Measurements from ENCODE around the gene CACNA1D. TPM values are rescaled to one million over a fixed set of nuclear protein-coding genes. Genes with fewer than 3 reads are reported as not detected.
"Not testable (repeated sequence)": the region's sequence is repeated elsewhere in the genome, so short reads cannot be mapped to it uniquely, and the experiment has no call there.

Gene CACNA1D
- total RNA-seq, result 0.95 to 3.9 TPM (median 1.8 TPM) in 3 replicates
- long read RNA-seq, result 0 reads

DNA sequence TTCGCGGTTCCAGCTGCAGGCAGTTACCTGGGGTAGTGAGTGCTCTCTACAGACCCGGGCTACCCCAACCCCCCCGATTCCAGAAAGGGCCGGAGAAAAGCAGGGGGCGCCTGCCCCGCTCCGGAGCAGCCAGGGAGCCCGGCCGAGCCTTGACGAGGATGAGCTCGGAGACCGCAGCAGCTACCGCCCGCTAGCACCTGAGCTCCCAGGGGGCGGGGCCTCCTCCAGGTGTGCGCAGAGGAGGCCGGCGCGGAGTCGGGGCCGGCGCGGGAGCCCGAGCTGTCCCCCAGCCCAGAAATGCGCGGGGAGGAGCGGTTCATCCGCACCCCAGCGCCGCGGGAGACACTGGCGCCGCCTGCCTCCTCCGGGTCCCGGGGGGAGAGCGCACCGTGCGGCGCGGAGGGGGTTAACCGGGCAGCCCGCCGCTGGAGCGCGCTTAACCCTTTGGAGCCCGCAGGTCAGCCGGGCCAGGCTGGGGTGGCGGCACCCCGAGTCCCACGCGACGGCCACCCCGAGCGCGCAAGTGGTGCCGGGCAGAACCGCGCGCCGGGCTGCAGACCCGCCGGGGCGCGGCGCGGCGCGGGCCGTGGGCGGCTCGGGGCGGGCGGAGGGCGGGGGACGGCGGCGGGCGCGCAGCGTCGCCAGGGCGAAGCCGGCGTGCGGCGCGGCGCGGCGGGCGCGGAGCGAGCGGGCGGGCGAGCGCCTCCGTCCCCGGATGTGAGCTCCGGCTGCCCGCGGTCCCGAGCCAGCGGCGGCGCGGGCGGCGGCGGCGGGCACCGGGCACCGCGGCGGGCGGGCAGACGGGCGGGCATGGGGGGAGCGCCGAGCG, at the start of gene CACNA1D:
Gene CACNA1D, plus strand, starts transcription at position 649 of the 829 bp plus-strand sequence. CDS start 556 bp downstream, outside the sequence.
- Mint-ChIP-seq H3K4me3 (ENCODE audit: unreplicated experiment) (peak within 1 kb of the TSS; percentile 71), H3K9me3 (ENCODE audit: low read depth) (no peaks in the 10 kb centered on the region), H3K36me3 (ENCODE audit: low read depth) (no peaks in the 10 kb centered on the region), H3K4me1 (ENCODE audit: low read depth) (peaks cover 14% of the 10 kb centered on the region), H3K27me3 (ENCODE audit: low read depth) (peaks cover 21% of the 10 kb centered on the region), H3K27ac (ENCODE audit: unreplicated experiment) (no peak within 1 kb of the TSS)
- DNase-seq (ENCODE audit: low spot score), result no peak
- TF ChIP-seq, protein P1, sequence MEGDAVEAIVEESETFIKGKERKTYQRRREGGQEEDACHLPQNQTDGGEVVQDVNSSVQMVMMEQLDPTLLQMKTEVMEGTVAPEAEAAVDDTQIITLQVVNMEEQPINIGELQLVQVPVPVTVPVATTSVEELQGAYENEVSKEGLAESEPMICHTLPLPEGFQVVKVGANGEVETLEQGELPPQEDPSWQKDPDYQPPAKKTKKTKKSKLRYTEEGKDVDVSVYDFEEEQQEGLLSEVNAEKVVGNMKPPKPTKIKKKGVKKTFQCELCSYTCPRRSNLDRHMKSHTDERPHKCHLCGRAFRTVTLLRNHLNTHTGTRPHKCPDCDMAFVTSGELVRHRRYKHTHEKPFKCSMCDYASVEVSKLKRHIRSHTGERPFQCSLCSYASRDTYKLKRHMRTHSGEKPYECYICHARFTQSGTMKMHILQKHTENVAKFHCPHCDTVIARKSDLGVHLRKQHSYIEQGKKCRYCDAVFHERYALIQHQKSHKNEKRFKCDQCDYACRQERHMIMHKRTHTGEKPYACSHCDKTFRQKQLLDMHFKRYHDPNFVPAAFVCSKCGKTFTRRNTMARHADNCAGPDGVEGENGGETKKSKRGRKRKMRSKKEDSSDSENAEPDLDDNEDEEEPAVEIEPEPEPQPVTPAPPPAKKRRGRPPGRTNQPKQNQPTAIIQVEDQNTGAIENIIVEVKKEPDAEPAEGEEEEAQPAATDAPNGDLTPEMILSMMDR (IDR thresholded peaks at IDR 0.05), result peak; percentile 15

DNA sequence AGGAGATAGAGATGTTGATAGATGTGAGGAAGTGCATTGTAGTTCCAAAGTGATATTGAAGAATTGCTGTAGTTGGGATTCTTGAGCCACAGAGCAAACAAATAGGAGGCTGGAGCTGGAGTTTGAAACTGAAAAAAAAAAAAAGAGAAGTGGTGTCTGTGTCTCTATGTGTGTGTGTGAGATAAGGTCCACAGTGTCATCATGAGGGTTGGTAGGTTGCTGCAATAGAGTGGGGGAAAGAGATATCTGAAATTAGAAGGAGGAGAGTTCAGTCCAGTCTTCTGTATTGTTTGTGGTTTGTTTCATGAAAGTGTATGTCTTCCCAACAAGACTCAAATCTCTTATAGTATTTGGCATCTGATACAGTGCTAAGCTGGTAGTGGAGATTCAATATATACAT, 37.3 kb upstream of the CACNA1D start:
- Mint-ChIP-seq H3K27me3 (ENCODE audit: low read depth) (peaks cover 10% of the 10 kb centered on the region), H3K27ac (ENCODE audit: unreplicated experiment) (no peak overlapping the region), H3K36me3 (ENCODE audit: low read depth) (no peaks in the 10 kb centered on the region), H3K4me1 (ENCODE audit: low read depth) (no peaks in the 10 kb centered on the region), H3K9me3 (ENCODE audit: low read depth) (no peaks in the 10 kb centered on the region), H3K4me3 (ENCODE audit: unreplicated experiment) (no peak overlapping the region)
- DNase-seq (ENCODE audit: low spot score), result no peak
- TF ChIP-seq, protein P1 (IDR thresholded peaks at IDR 0.05), result no peak

DNA sequence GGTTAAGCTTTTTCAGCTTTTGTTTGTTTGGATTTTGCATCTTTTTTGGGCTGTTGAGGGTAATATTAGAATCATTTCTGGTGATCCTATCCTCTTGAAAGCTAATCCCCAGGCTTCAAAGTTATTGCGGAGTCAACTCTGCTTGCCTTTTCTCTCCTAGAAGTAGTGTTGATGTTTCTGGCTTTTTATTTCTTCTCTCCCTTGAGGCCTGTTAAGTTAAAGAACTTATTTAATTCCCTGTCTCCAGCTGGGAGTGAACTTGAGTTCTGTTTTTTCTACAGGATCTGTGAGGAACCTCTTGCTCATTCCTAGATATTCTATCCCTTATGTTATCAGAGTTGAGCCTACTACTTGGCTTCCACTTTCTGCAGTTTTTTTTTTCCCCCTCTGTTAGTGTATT, 34.1 kb upstream of the CACNA1D start:
- H3K4me3 Mint-ChIP-seq (ENCODE audit: unreplicated experiment), result no peak overlapping the region
- DNase-seq (ENCODE audit: low spot score), result no peak
- no peaks in the 10 kb centered on the region for H3K36me3 Mint-ChIP-seq (ENCODE audit: low read depth)
- H3K4me1 Mint-ChIP-seq (ENCODE audit: low read depth), result no peaks in the 10 kb centered on the region
- H3K27me3 Mint-ChIP-seq (ENCODE audit: low read depth), result peaks cover 15% of the 10 kb centered on the region
- H3K9me3 Mint-ChIP-seq (ENCODE audit: low read depth), result peaks cover 11% of the 10 kb centered on the region
- TF ChIP-seq, protein P1 (IDR thresholded peaks at IDR 0.05), result no peak
- H3K27ac Mint-ChIP-seq (ENCODE audit: unreplicated experiment), result no peak overlapping the region

DNA sequence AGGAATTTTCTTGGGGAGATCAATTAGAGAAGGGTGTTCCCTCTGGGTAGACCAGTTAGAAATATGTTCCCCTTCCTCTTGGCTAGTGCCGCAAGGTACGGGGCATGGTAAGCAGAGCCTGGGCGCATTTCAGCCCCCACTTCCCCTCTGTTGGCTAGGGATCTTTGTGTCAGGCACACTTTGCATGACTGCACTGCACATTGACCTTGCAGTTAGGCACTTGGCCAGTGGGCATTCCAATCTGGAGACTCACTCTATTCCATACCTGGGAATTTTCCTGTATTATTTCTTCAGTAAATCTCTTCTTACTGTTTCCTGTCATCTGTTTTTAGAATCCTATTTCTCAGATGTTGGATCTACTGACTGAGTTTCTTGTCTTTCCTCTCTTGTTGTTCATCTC, 30.0 kb upstream of the CACNA1D start:
- peaks cover 14% of the 10 kb centered on the region for H3K9me3 Mint-ChIP-seq (ENCODE audit: low read depth)
- DNase-seq (ENCODE audit: low spot score), result no peak
- no peaks in the 10 kb centered on the region for H3K4me1 Mint-ChIP-seq (ENCODE audit: low read depth)
- TF ChIP-seq, protein P1 (IDR thresholded peaks at IDR 0.05), result no peak
- no peaks in the 10 kb centered on the region for H3K36me3 Mint-ChIP-seq (ENCODE audit: low read depth)
- H3K4me3 Mint-ChIP-seq (ENCODE audit: unreplicated experiment), result no peak overlapping the region
- no peak overlapping the region for H3K27ac Mint-ChIP-seq (ENCODE audit: unreplicated experiment)
- peaks cover 12% of the 10 kb centered on the region for H3K27me3 Mint-ChIP-seq (ENCODE audit: low read depth)

DNA sequence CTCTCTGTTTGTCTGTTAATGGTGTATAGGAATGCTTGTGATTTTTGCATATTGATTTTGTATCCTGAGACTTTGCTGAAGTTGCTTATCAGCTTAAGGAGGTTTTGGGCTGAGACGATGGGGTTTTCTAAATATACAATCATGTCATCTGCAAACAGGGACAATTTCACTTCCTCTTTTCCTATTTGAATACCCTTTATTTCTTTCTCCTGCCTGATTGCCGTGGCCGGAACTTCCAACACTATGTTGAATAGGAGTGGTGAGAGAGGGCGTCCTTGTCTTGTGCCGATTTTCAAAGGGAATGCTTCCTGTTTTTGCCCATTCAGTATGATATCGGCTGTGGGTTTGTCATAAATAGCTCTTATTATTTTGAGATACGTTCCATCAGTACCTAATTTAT, 24.7 kb upstream of the CACNA1D start:
- H3K9me3 Mint-ChIP-seq (ENCODE audit: low read depth), result not testable (repeated sequence)

DNA sequence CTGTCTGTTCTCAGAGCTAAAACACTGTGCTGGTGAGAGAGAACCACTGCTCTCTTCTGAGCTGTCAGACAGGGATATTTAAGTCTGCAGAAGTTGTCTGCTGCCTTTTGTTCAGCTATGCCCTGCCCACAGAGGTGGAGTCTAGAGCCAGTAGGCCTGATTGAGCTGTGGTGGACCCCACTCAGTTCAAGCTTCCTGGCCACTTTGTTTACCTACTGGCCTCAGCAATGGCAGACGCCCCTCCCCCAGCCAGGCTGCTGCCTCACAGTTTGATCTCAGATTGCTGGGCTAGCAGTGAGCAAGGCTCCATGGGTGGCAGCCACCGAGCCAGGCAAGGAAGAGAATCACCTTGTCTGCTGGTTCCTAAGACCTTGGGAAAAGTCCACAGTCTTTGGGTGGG, 21.0 kb upstream of the CACNA1D start:
- TF ChIP-seq, protein P1 (IDR thresholded peaks at IDR 0.05), result no peak
- H3K4me3 Mint-ChIP-seq (ENCODE audit: unreplicated experiment), result no peak overlapping the region
- H3K27me3 Mint-ChIP-seq (ENCODE audit: low read depth), result peaks cover 33% of the 10 kb centered on the region
- DNase-seq (ENCODE audit: low spot score), result no peak
- H3K27ac Mint-ChIP-seq (ENCODE audit: unreplicated experiment), result no peak overlapping the region
- H3K9me3 Mint-ChIP-seq (ENCODE audit: low read depth), result peaks cover 8% of the 10 kb centered on the region
- peaks cover 3% of the 10 kb centered on the region for H3K36me3 Mint-ChIP-seq (ENCODE audit: low read depth)
- no peaks in the 10 kb centered on the region for H3K4me1 Mint-ChIP-seq (ENCODE audit: low read depth)

More for the DNA sequence above, 24.7 kb upstream of the CACNA1D start:
- not testable (repeated sequence) for H3K36me3 Mint-ChIP-seq (ENCODE audit: low read depth); H3K4me1 Mint-ChIP-seq (ENCODE audit: low read depth); H3K4me3 Mint-ChIP-seq (ENCODE audit: unreplicated experiment); H3K27ac Mint-ChIP-seq (ENCODE audit: unreplicated experiment); DNase-seq (ENCODE audit: low spot score)
- peaks cover 27% of the 10 kb centered on the region for H3K27me3 Mint-ChIP-seq (ENCODE audit: low read depth)

DNA sequence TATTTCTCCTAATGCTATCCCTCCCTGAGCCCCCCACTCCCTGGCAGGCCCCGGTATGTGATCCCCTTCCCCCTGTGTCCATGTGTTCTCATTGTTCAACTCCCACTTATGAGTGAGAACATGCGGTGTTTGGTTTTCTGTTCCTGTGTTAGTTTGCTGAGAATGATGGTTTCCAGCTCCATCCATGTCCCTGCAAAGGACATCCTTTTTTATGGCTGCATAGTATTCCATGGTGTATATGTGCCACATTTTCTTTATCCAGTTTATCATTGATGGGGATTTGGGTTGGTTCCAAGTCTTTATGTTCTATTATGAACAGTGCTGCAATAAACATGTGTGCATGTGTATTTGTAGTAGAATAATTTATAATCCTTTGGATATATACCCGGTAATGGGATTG, 18.0 kb upstream of the CACNA1D start:
- H3K36me3 Mint-ChIP-seq (ENCODE audit: low read depth); H3K4me1 Mint-ChIP-seq (ENCODE audit: low read depth); DNase-seq (ENCODE audit: low spot score); H3K9me3 Mint-ChIP-seq (ENCODE audit: low read depth); H3K27ac Mint-ChIP-seq (ENCODE audit: unreplicated experiment); H3K4me3 Mint-ChIP-seq (ENCODE audit: unreplicated experiment): not testable (repeated sequence)
- H3K27me3 Mint-ChIP-seq (ENCODE audit: low read depth), result peaks cover 25% of the 10 kb centered on the region

DNA sequence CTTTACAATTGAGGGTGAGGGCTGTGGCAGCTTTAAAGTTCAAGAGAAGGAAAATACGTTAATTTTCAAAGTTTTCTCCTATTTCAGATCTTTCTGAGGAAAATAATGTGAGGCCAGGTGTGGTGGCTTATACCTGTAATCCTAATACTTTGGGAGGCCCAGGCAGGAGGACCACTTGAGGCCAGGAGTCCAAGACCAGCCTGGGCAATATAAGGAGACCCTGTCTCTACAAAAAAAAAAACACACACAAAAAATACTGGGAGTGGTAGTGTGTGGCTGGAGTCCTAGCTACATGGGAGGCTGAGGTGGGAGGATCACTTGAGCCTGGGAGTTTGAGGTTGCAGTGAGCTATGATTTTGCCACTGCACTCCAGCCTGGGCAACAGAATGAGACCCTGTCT, 16.7 kb upstream of the CACNA1D start:
- not testable (repeated sequence) for H3K4me1 Mint-ChIP-seq (ENCODE audit: low read depth); DNase-seq (ENCODE audit: low spot score)

More for the DNA sequence above, 16.7 kb upstream of the CACNA1D start:
- not testable (repeated sequence) for H3K27ac Mint-ChIP-seq (ENCODE audit: unreplicated experiment); H3K9me3 Mint-ChIP-seq (ENCODE audit: low read depth); H3K4me3 Mint-ChIP-seq (ENCODE audit: unreplicated experiment); H3K36me3 Mint-ChIP-seq (ENCODE audit: low read depth)
- H3K27me3 Mint-ChIP-seq (ENCODE audit: low read depth), result peaks cover 18% of the 10 kb centered on the region
